HCT116 (cell line): ENCODE data around the gene PTCH2.

Experiments used
- CTCF ChIP-seq, 3 experiments: fragments of 200-600 bp in 1 of 3; sonication (generic) in 1 of 3; IDR thresholded peaks in 2 of 3; conservative IDR thresholded peaks in 1 of 3; 2 replicates each; pipeline ENCODE4 v1.5.1; 2012 to 2017; ENCODE audit warnings: low read depth in 2 of 3, low read length in 2 of 3, antibody characterized with exemption in 1 of 3, borderline replicate concordance in 1 of 3, control low read depth in 1 of 3, mild to moderate bottlenecking in 1 of 3, mixed read lengths in 1 of 3, mixed run types in 1 of 3, moderate library complexity in 1 of 3; ENCODE audit not compliant: insufficient read depth in 1 of 3
- EGR1 ChIP-seq: IDR thresholded peaks from 2 replicates; pipeline ENCODE4 v1.6.1; 2012; ENCODE audit warnings: low read depth
- ELF1 ChIP-seq: IDR thresholded peaks from 2 replicates; pipeline ENCODE4 v1.6.1; 2012; ENCODE audit warnings: low read depth, borderline replicate concordance
- POLR2A ChIP-seq: IDR thresholded peaks from 2 replicates; pipeline ENCODE4 v1.7.0; 2011; ENCODE audit warnings: borderline replicate concordance; ENCODE audit not compliant: insufficient read depth, insufficient read length; ENCODE audit errors: extremely low read depth
- ZNF274 ChIP-seq: fragments of 200-500 bp; sonication (Bioruptor generic); IDR thresholded peaks from 2 replicates; pipeline ENCODE4 v1.6.1; 2014; ENCODE audit warnings: mild to moderate bottlenecking, low read depth, low read length, inconsistent platforms
- TF ChIP-seq, protein P1 (sequence below): IDR thresholded peaks from 2 replicates; pipeline ENCODE4 v1.6.1; 2011; ENCODE audit warnings: mild to moderate bottlenecking, low read length, moderate library complexity; ENCODE audit not compliant: insufficient replicate concordance; ENCODE audit errors: extremely low read depth

GRCh38 chr1:44792736-44793502, 50.1 kb downstream of the PTCH2 start:
- TF ChIP-seq CTCF (IDR thresholded peaks at IDR 0.05 in 2 of 3, conservative IDR thresholded peaks at IDR 0.05 in 1 of 3; ENCODE audit: borderline replicate concordance in 1 of 3, insufficient read depth in 1 of 3, low read depth in 2 of 3, low read length in 2 of 3) (no peak), POLR2A (no peak), ZNF274 (no peak), EGR1 (no peak), ELF1 (no peak)
- TF ChIP-seq, protein P1, sequence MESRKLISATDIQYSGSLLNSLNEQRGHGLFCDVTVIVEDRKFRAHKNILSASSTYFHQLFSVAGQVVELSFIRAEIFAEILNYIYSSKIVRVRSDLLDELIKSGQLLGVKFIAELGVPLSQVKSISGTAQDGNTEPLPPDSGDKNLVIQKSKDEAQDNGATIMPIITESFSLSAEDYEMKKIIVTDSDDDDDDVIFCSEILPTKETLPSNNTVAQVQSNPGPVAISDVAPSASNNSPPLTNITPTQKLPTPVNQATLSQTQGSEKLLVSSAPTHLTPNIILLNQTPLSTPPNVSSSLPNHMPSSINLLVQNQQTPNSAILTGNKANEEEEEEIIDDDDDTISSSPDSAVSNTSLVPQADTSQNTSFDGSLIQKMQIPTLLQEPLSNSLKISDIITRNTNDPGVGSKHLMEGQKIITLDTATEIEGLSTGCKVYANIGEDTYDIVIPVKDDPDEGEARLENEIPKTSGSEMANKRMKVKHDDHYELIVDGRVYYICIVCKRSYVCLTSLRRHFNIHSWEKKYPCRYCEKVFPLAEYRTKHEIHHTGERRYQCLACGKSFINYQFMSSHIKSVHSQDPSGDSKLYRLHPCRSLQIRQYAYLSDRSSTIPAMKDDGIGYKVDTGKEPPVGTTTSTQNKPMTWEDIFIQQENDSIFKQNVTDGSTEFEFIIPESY: no peak
